ENCODE measurements around the gene ATP23.
A peak's percentile ranks its signal among the peaks of the same experiment; 100 is the strongest.

ATP23 gene

DNA sequence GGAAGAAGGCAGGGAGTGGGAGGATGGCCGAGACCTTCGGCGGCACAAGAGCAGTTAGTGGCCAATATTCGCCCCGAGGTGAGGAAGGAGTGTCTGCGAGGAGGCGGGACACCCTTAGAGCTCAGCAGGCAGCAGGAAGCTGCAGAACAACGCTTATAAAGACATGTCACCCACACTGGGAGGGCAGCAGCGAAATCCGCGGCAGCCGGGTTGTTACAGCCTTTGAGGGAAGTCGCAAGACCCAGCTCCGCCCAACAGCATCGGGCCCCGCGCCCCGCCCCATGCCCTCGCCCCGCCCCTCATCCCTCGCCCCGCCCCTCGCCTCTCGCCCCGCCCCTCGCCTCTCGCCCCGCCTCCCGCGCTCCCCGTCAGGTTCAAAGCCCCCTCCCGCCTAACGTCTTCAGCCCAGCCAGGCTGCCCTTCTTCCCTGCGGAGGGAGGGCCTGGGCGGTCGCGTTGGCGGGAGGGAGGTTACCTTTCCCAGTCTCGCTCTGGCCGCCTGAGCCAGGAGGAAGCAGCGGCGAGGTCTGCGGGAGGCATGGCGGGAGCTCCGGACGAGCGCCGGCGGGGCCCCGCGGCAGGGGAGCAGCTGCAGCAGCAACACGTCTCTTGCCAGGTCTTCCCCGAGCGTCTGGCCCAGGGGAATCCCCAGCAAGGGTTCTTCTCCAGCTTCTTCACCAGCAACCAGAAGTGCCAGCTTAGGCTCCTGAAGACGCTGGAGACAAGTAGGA is at the start of gene ATP23:
TSS of gene ATP23 (plus strand) at position 403 of the 730 bp plus-strand sequence. CDS start at position 538, 135 bp downstream.
- DNase-seq, result peak; percentile 42 to 93 (median 83)

DNA sequence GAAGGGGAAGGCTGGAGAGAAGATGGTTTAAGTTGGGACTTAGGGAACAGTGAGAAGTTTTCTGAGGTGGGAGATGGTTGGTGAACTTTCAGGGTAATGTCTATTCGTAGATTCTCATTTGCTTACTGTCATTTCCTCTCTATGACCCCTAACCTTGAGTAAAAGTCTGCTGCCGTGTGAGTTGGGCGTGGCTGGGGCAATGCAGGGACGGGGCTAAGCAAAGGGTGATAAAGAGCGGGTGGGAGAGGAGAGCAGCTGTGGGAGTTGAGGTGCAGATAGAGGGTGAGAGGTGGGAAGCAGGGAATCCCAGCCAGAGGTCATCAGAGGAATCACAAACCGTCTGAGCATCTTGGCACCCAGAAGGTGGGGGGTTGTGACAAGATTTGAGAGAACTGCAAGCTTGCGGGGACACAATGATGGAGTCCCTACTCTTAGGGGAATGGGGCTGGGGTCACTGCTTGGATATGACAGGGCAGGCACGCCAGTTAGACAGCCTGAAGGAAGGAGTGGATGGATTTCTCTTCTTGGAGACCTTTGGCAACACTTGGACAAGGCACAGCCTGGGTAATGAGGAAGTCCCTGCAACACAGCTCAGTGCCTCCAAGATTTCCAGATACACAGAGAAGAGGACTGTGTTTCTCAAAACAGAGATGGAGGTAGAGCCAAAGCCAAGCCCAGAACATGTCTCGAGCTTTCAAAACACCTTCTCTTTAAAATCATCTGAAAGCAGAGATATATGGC is 49.0 kb upstream of the ATP23 start:
- no peak for DNase-seq

DNA sequence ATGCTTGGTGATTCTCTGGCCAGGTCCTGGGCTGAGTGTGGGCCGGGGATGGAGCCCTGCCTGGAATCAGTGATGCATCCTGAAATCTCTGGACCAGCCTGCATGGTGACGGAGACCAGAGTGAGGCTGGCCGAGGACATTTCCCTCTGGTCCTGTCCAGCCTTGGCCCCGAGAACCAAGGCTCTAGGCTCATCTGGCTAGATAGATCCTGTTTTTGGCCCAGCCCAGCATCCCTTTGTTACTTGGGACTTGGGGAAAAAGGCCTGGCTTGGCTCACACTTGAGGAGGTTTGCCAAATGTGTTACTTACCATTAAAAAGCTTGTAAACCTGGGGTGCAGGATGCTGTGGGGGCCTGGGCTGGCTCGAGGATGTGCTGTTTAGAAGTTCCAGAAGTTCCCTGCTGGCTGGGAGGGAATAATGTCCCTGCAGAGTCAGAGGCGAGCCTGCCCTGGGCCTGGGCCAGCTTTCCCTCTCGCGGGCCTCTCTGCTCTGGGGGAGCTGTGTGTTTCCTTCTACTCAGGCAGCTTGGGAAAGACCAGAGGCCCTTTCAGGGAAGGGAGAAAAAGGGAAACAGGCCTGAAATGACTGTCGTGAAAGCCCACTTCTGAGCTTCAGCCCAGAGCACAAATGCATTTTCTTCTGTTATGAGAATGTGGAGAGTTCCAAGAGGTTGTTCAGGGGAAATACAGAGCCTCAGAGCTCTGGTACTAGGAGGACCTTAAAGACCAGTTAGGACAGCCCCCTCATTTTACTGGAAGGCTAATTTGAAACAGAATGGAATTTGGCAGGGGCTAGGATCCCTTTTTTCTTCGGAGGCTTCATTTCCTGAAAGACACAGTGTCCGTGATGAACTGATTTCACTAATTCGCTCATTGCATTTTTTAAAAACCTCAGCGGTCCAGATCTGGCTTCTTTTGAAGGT is 47.7 kb upstream of the ATP23 start:
- peak in 56 of 58 donors; percentile 13 to 94 (median 83) for DNase-seq

DNA sequence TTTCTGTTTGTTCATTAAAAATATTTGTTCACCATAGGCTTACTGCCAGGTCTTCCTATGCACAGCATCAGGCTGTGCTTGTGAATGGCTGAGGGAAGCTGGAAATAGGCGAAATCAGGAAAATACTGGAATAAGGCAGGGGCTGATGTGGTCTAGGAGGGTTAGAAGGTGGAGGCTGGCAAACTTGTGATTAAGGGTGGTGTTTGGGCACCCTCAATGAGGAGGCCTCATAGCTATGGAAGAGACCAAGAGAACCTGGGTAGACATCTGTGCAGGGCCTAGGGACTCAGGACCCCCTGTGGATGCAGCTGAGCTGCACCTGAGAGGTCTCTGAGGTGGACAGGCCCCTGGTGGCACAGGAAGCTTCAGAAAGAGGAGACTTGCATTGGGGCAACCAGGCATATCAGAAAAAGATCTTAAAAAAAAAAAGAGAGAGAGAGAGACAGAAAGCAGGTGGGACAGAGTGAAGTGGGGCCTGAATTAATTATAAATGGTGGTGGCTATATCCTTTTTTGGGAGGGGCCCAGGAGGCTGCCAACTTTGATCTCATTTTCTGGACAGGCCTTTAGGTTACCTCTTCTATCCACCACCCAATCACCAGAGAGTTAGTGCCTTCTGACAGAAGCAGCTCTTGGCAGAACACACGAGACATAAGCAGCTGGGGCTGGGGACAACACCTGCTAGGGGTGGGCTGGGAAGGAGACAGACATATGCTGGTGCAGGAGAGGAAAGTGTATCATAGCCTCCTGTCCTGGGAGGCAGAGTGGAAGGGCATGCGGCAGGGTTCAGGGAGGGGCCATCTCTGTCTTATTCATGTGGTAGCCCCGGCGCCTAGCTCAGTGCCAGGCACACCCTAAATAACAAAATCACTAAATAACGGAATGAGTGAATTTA is 46.7 kb upstream of the ATP23 start:
- DNase-seq, result peak in 11 of 58 donors; percentile 2 to 36 (median 15)

DNA sequence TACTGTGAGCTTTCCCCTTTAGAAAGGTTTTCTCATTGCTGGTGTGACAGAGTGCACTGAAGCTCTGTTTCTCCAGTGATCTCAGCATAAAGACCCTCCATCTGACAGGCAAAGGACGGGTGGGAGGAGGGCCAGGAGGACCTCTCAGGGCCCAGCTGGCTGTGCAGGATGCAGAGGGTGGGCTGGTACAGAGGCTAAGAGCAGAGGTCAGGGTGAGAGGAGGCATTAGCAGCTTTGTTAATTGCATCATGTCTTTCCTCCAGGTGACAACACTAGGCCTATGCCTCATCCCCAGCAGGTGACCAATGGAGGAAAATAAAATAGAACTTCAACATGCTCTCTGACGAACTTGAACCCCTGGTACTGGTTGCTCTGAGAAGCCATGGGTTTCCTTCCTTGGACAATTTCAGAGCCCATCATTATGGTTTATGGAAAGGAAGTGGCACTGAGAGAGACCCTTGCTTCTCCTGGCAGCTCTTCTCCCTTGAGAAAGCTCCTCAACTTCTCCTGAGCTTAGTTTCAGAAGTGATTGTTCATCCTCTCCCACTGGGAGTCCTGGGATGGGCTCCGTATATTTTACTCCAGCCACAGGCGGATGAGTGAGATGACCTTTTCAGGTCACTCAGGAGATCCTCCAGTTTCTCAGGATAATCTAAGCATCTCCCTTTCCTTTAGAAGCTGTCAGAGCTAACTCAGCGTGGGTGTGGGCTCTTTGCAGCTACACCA is 45.8 kb upstream of the ATP23 start:
- peak in 2 of 58 donors; percentile 13 to 41 for DNase-seq

DNA sequence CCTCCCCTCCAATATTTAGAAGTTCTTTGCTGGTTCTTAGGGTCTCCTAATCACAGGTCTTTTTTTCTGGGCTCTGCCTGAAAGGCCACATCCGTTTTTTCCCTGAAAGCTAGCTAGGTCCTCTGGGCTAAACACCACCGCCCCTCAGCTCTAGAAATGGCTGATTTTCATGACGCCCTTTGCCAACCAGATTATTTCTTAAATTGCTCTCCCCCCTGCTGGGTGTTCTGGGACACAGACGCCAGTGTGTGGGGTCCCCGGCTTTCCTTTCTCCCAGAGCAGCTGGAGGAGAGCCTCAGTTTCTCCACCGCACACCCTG is 45.3 kb upstream of the ATP23 start:
- peak in 9 of 58 donors; percentile 16 to 55 (median 41) for DNase-seq

DNA sequence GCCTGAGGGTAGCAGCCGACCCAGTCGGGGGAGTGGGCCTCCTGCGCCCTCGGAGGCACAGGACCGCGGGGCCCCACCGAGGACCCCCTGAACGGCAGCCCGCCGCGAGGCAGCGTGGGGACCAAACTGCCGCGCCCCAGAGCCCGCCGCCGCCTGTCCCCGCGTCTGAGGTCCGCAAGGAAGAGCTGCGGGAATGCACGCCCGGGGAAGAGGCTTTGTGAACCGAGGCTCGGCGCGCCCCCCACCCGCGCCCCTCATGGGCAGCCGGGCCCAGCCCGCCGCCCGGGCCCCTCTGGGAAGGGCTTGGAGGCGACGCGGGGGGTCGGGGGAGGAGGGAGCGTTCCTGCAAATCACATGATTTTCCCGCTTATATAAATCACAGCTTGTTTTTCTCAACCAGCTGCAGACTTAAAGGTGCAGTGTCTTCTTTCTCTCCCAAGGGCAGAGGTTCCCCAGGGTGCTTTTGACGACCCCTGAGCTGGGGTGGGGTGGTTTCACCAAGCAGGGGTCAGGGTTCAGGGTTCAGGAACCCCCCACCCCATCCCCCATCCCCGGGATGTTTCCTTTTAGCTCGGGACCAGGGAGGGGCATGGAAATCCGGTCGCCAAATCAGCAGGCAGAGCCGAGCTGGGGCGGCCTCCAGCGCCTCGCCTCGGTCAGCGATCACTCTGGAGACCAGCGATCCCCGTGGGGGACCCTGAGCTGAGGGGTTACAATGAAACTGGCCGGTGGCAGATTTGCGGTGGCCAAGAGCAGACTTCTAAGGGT is 44.7 kb upstream of the ATP23 start:
- peak in 57 of 58 donors; percentile 4 to 88 (median 72) for DNase-seq

GRCh38 chr12:57897286-57897974 is 43.9 kb upstream of the ATP23 start:
- peak in 1 of 58 donors; percentile 6 for DNase-seq

DNA sequence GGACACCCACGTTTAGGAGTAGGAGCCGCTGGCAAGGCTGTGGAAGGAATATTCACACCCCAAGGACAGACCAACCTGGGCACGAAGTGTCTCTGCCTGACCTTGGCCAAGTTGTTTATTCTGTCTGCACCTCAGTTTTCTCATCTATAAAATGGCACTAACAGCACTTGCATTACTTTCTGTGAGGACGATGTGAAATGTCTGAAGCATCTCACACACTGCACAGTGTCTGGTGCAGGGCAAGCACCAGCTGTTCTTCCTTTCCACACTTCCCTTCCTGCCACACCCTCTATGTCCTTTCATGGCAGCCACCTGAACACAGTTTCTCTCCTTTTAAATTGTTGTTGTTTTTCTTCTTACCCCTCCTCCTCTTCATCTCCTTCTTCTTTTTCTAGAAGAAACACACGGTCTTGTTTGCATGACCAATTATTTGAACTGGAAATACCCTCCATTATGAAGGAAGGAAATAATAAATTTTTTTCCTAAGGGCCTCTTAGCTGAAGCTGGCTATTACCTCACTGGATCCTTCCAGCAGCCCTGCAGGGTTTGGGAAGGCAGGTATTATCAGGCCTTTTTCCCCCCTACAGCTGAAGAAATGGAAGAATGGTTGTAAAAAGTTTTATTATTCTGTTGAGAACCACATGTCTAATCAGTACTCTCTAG is 42.9 kb upstream of the ATP23 start:
- DNase-seq, result no peak

DNA sequence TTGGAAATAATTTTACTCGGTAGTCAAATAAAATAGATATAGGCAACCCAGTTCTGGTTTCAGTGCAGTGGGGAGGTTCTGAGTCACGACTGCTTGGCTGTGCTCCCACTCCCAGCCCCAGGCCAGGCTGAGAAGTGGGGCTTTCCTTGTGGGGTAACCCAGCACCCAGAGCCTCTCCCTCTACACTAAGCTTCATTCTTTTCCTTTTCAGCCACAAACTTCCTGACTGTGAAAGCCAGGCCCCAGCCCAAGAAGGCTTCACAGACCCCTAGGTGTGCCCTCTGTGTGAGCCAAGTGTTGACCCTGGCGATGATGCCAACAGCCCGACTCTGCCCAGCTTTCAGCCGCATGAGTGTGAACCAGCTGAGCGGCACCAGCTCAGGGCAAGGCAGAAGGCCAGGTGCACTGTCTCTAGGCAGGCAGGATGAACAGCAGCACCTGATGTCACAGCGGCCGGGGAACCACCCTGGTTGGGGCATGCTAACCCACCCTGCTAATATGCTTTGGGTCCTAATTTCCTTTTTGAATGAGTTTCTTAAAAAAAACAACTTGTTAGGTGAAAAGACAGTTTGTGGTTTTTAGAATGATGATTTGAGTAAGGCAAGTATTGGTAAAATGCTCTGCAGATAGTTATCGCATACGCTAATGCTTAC is 42.2 kb upstream of the ATP23 start:
- peak in 18 of 58 donors; percentile 7 to 64 (median 25) for DNase-seq

DNA sequence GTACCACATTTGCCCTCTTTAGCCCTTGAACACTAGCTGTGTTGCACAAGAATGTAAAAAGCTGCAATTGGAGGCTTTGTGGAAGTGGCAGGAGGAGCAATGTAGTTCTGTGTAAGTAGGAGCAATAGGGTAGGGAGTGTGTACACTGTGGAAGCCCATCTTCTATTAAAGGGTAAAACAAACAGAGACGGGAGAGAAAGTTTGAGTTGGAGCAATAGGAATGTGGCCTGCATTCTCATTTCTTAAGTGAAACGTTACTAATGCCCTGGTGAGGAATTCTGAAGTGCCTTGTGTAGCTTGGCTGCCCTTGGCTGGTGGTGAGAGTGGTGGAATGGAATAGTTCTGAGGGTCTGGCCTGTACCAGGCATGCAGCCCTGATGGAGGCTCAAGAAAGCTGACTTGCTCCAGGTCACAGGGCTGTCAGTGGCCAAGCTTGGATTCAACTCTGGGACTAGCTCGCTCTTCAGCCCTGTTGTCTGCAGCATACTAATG is 38.8 kb upstream of the ATP23 start:
- DNase-seq, result peak in 23 of 58 donors; percentile 5 to 62 (median 23)

DNA sequence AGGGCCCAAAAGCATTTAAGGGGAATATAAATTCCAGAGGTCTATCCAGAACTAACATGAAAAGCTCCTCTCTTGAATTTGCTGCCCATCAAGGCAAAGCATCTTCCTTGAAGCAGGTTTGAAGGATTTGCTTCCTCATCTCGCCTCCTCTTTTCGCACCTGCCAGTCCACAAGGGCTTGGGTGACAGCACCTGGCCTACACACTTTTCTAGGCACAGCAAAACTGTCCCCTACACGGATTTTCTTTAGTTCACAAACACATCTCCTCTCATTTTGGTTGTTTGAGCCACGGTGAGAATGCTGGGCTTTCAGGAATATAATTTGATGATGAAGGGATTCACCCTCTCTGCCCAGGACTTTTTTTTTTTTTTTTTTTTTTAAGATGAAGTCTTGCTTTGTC is 36.9 kb upstream of the ATP23 start:
- no peak for DNase-seq

GRCh38 chr12:57904848-57905811 is 36.2 kb upstream of the ATP23 start:
- peak in 55 of 58 donors; percentile 19 to 89 (median 69) for DNase-seq

- DNase-seq, result no peak
Measured at GRCh38 chr12:57905812-57906475, 35.4 kb upstream of the ATP23 start.

- DNase-seq, result no peak
Measured at GRCh38 chr12:57906821-57907220, 34.5 kb upstream of the ATP23 start.
